ENCODE data around the gene AHNAK2. TPM values are rescaled to one million over a fixed set of nuclear protein-coding genes. Genes with fewer than 3 reads are reported as not detected.
A peak's percentile ranks its signal among the peaks of the same experiment; 100 is the strongest.

The AHNAK2 gene
- total RNA-seq, 1 donor from 2014 or later = 26.9 TPM

DNA sequence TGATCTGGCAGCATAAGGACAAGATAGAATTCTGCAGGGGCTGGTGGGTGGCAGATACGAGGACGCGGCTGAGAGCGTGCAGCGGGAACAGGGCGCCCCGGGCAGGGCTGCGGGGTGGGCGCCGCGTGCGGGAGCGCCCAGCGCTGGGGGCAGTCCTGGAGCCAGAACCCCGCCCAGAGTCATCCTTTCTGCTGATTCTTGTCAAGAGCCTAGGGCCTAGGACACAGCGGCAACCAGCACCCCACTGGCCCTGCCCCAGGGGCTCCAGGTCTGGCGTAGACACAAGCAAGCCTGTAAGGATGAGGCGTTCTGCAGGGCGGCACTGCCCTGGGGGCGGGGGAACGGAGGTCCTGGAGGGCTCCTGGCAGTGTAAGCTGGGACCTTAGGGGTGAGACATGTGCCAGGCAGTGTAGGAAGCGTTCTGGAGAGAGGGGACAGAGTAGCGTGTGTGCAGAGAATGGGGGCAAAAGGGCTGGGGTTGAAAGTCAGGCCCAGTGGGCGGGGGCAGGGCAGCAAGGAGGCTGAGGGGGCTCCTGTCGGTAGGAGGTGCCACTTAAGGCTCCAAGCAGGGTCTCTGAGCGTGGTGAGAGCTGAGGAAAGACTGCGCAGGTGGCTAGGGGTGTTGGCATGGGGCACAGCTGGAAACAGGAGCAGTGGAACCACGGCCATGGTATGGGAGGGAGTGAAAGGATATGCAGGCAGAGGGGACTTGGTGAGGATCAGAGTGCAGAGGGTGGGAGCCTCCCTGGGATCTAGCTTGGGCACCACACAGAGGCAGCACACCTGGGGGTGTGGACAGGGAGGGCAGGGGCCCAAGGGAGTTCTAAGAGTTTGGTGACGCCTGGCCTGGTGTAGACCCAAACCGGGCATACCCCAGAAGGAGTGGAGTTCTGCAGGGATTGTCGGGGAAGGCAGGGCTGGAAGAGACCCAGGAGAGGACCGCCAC, 845 bp upstream of the AHNAK2 start:
- DNase-seq (ENCODE audit: low spot score) = no peak
- Mint-ChIP-seq H3K4me1 (ENCODE audit: unreplicated experiment) (peaks cover 16% of the 10 kb centered on the region), H3K36me3 (ENCODE audit: low read depth, unreplicated experiment) (peaks cover 9% of the 10 kb centered on the region), H3K27ac (ENCODE audit: unreplicated experiment) (no peak overlapping the region), H3K27me3 (ENCODE audit: unreplicated experiment) (peaks cover 22% of the 10 kb centered on the region), H3K4me3 (ENCODE audit: unreplicated experiment) (peak overlapping the region; percentile 59), H3K9me3 (ENCODE audit: unreplicated experiment) (peaks cover 4% of the 10 kb centered on the region)
- TF ChIP-seq, protein P1, sequence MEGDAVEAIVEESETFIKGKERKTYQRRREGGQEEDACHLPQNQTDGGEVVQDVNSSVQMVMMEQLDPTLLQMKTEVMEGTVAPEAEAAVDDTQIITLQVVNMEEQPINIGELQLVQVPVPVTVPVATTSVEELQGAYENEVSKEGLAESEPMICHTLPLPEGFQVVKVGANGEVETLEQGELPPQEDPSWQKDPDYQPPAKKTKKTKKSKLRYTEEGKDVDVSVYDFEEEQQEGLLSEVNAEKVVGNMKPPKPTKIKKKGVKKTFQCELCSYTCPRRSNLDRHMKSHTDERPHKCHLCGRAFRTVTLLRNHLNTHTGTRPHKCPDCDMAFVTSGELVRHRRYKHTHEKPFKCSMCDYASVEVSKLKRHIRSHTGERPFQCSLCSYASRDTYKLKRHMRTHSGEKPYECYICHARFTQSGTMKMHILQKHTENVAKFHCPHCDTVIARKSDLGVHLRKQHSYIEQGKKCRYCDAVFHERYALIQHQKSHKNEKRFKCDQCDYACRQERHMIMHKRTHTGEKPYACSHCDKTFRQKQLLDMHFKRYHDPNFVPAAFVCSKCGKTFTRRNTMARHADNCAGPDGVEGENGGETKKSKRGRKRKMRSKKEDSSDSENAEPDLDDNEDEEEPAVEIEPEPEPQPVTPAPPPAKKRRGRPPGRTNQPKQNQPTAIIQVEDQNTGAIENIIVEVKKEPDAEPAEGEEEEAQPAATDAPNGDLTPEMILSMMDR (IDR thresholded peaks at IDR 0.05; ENCODE audit: unreplicated experiment) = no peak

DNA sequence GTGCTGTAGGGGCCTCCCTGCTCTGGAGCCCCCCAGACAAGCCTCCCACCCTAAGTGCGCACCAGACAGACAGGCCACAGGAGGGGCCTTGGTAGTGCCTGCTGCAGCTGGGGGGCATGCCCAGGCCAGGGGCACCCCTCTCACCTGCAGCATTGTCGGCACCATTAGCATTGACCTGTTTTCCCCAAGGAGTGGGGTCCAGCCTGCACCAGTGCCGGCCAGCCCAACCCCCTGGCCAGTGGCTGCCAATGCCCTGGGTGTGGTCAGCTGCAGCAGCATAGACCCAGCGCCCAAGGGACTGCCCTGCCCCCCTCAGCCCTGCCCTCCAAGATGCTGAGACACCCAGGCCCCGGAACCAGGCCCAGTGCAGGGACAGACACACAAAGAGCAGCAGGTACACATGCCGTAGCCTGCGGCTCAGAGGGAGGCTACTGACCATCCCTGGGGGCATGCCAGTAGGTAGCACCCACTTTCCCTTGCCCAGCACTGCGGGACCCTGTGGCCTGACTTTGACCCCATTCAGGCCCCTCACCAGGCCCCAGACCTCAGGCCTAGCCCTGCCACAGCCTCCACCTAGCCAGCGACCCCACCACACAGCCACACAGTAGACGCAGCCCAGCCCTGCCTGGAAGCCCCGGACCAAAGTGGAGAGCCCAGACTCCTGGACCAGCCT, 1.0 kb downstream of the AHNAK2 start:
- Mint-ChIP-seq H3K9me3 (ENCODE audit: unreplicated experiment) (no peaks in the 10 kb centered on the region), H3K36me3 (ENCODE audit: low read depth, unreplicated experiment) (peaks cover 5% of the 10 kb centered on the region), H3K27me3 (ENCODE audit: unreplicated experiment) (peaks cover 16% of the 10 kb centered on the region), H3K27ac (ENCODE audit: unreplicated experiment) (no peak overlapping the region), H3K4me3 (ENCODE audit: unreplicated experiment) (peak overlapping the region; percentile 47), H3K4me1 (ENCODE audit: unreplicated experiment) (peaks cover 12% of the 10 kb centered on the region)
- no peak for DNase-seq (ENCODE audit: low spot score)
- TF ChIP-seq, protein P1 (IDR thresholded peaks at IDR 0.05; ENCODE audit: unreplicated experiment) = no peak

DNA sequence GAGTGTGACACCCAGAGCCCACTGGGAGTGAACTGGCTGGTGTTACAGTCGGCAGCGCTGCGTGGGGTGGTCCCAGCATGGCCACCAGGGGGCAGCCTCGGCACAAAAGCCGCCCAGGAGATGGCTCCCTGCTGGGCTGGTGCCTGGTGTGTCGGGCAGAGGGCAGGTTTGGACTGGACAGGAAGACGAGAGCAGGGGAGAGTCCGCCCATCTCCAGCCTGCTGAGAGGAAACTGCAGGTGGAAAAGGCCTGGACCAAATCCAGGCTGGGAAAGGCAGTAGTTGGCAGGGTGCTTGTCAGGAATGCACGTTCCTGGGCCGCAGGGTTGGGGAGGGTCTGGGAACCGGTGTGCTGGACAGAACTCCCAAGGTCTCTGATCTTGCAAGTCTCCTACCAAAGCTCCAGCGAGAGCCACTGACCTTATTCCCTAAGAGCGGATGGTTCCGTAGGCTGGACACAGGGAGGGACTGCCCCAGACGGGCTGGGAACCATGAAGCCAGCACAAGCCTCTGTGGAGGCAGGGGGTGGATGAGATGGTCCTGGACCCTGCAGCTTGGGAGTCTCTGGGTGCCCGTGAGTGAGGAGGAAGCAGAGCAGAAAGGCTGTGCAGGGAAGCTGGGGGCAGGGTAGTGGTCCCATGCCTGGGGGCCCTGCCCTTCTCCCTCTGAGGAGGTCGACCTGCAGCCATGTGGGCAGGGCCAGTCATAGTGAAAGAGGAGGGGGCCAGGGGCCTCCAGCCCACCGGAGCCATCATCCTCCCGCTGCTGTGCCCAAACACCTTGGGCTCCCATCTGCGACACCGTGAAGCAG, 1.8 kb downstream of the AHNAK2 start:
- peaks cover 12% of the 10 kb centered on the region for H3K4me1 Mint-ChIP-seq (ENCODE audit: unreplicated experiment)
- H3K27ac Mint-ChIP-seq (ENCODE audit: unreplicated experiment) = no peak overlapping the region
- H3K4me3 Mint-ChIP-seq (ENCODE audit: unreplicated experiment) = peak overlapping the region; percentile 76
- peak; percentile 95 for DNase-seq (ENCODE audit: low spot score)
- peaks cover 5% of the 10 kb centered on the region for H3K36me3 Mint-ChIP-seq (ENCODE audit: low read depth, unreplicated experiment)
- peaks cover 19% of the 10 kb centered on the region for H3K27me3 Mint-ChIP-seq (ENCODE audit: unreplicated experiment)
- TF ChIP-seq, protein P1 (IDR thresholded peaks at IDR 0.05; ENCODE audit: unreplicated experiment) = peak; percentile 96
- H3K9me3 Mint-ChIP-seq (ENCODE audit: unreplicated experiment) = no peaks in the 10 kb centered on the region

DNA sequence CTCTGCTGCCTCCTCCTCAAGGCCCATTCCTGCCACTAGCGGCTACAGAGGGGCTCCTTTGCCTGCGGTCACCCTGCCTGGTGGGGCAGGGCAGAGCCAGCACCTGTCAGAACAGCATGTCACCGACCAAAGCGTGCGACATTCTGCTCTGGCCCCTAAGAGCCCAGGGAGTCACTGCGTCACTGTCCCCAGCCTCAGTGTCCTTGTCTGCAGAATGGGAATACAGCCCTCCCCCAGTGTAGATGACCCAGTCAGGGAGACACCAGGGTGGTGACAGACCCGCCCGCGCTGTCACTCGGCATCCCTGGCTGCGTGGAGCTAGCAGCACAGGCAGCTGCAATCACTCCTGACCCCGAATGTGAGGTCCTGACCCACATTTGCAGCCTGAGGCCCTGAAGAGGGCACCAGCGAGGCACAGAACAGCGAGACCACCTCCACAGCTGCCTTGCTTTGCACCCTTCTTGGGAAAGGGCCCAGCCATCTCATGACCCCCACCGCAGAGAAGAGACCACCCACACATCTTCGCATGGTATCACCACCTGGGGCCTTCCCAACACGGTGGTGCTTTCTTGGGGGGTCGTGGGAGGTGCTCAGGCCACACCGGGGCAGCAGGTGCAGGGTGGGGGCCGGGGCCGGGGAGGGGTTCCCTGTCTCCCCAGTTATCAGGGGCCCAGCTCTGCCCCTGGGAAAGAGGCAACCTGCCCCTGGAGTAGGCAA, 2.5 kb downstream of the AHNAK2 start:
- H3K4me1 Mint-ChIP-seq (ENCODE audit: unreplicated experiment) = peaks cover 12% of the 10 kb centered on the region
- no peak overlapping the region for H3K4me3 Mint-ChIP-seq (ENCODE audit: unreplicated experiment)
- peak; percentile 51 for DNase-seq (ENCODE audit: low spot score)
- TF ChIP-seq, protein P1 (IDR thresholded peaks at IDR 0.05; ENCODE audit: unreplicated experiment) = no peak
- peaks cover 5% of the 10 kb centered on the region for H3K36me3 Mint-ChIP-seq (ENCODE audit: low read depth, unreplicated experiment)
- no peaks in the 10 kb centered on the region for H3K9me3 Mint-ChIP-seq (ENCODE audit: unreplicated experiment)
- H3K27me3 Mint-ChIP-seq (ENCODE audit: unreplicated experiment) = peaks cover 22% of the 10 kb centered on the region
- H3K27ac Mint-ChIP-seq (ENCODE audit: unreplicated experiment) = no peak overlapping the region

Data from endothelial cell (in vitro differentiated cells).